ENCODE measurements around the gene B9D2. TPM values are rescaled to one million over a fixed set of nuclear protein-coding genes. Genes with fewer than 3 reads are reported as not detected.

Gene B9D2
- total RNA-seq, 3 donors from 2014 or later: 4.0 to 7.3 (median 4.3) TPM

- Histone ChIP-seq H3K9me3 (no peaks in the 10 kb centered on the region), H3K4me1 (peaks cover 10 to 11% of the 10 kb centered on the region in 2 donors), H3K27ac (peak overlapping the region; percentile 89 to 94), H3K27me3 (no peaks in the 10 kb centered on the region), H3K36me3 (no peaks in the 10 kb centered on the region), H3K4me3 (peak overlapping the region in 1 of 3 donors; percentile 42)
- intact Hi-C loops (cut with DNase I; ENCODE audit: low total_unique reads): no loop called here
- TF ChIP-seq POLR2AphosphoS5 (IDR thresholded peaks at IDR 0.05) (peak in 2 of 3 donors; percentile 34 to 39), CTCF (IDR thresholded peaks at IDR 0.05) (no peak), POLR2A (IDR thresholded peaks at IDR 0.05) (no peak)
- DNase-seq (ENCODE audit: low spot score in 2 of 2): no peak
Measured at GRCh38 chr19:41323430-41324125, 40.4 kb downstream of the B9D2 start.

GRCh38 chr19:41323023-41323422 is 40.9 kb downstream of the B9D2 start:
- Histone ChIP-seq H3K27ac (peak overlapping the region; percentile 89 to 94), H3K27me3 (no peaks in the 10 kb centered on the region), H3K4me1 (peaks cover 10 to 11% of the 10 kb centered on the region in 2 donors), H3K9me3 (no peaks in the 10 kb centered on the region), H3K36me3 (no peaks in the 10 kb centered on the region), H3K4me3 (no peak overlapping the region)
- DNase-seq (ENCODE audit: low spot score in 2 of 2): no peak
- intact Hi-C loops (cut with DNase I; ENCODE audit: low total_unique reads): no loop called here
- no peak for TF ChIP-seq CTCF (IDR thresholded peaks at IDR 0.05)
- TF ChIP-seq POLR2AphosphoS5 (IDR thresholded peaks at IDR 0.05): no peak
- TF ChIP-seq POLR2A (IDR thresholded peaks at IDR 0.05): no peak

- no peaks in the 10 kb centered on the region for H3K9me3 ChIP-seq
- H3K27me3 ChIP-seq: no peaks in the 10 kb centered on the region
- DNase-seq (ENCODE audit: low spot score in 2 of 2): no peak
- H3K36me3 ChIP-seq: no peaks in the 10 kb centered on the region
- TF ChIP-seq POLR2AphosphoS5 (IDR thresholded peaks at IDR 0.05) (no peak), CTCF (IDR thresholded peaks at IDR 0.05) (no peak), POLR2A (IDR thresholded peaks at IDR 0.05) (no peak)
- intact Hi-C loops (cut with DNase I; ENCODE audit: low total_unique reads): no loop called here
- peaks cover 9 to 11% of the 10 kb centered on the region in 2 donors for H3K4me1 ChIP-seq
- H3K27ac ChIP-seq: peak overlapping the region; percentile 89 to 94
- H3K4me3 ChIP-seq: no peak overlapping the region
Measured at GRCh38 chr19:41322451-41322850, 41.5 kb downstream of the B9D2 start.

GRCh38 chr19:41321600-41322270 is 42.2 kb downstream of the B9D2 start:
- TF ChIP-seq POLR2AphosphoS5 (IDR thresholded peaks at IDR 0.05) (no peak), POLR2A (IDR thresholded peaks at IDR 0.05) (no peak), CTCF (IDR thresholded peaks at IDR 0.05) (peak in 2 of 3 donors; percentile 22 to 42)
- intact Hi-C loops (cut with DNase I; ENCODE audit: low total_unique reads): no loop called here
- no peaks in the 10 kb centered on the region for H3K27me3 ChIP-seq
- DNase-seq (ENCODE audit: low spot score in 2 of 2): no peak
- peak overlapping the region; percentile 89 to 94 for H3K27ac ChIP-seq
- no peak overlapping the region for H3K4me3 ChIP-seq
- H3K36me3 ChIP-seq: no peaks in the 10 kb centered on the region
- H3K4me1 ChIP-seq: peaks cover 2 to 11% of the 10 kb centered on the region in 2 donors
- no peaks in the 10 kb centered on the region for H3K9me3 ChIP-seq

GRCh38 chr19:41321204-41321599 is 42.7 kb downstream of the B9D2 start:
- Histone ChIP-seq H3K4me3 (no peak overlapping the region), H3K9me3 (no peaks in the 10 kb centered on the region), H3K4me1 (peaks cover 0 to 11% of the 10 kb centered on the region in 2 donors), H3K36me3 (no peaks in the 10 kb centered on the region), H3K27ac (peak overlapping the region in 1 of 2 donors; percentile 94), H3K27me3 (no peaks in the 10 kb centered on the region)
- intact Hi-C loops (cut with DNase I; ENCODE audit: low total_unique reads): no loop called here
- no peak for TF ChIP-seq CTCF (IDR thresholded peaks at IDR 0.05)
- TF ChIP-seq POLR2A (IDR thresholded peaks at IDR 0.05): no peak
- no peak for TF ChIP-seq POLR2AphosphoS5 (IDR thresholded peaks at IDR 0.05)
- no peak for DNase-seq (ENCODE audit: low spot score in 2 of 2)

Measured in breast epithelium (tissue), 4 donors.